ENCODE measurements around the gene ZNRF2. TPM values are rescaled to one million over a fixed set of nuclear protein-coding genes. Genes with fewer than 3 reads are reported as not detected.

The ZNRF2 gene
- total and polyA plus RNA-seq, 9 donors, result 3.0 to 24.8 (median 11.5) TPM

GRCh38 chr7:30255064-30255769, 29.2 kb upstream of the ZNRF2 start:
- Histone ChIP-seq H3K9me3 (no peaks in the 10 kb centered on the region), H3K27me3 (no peaks in the 10 kb centered on the region), H3K27ac (no peak overlapping the region), H3K4me1 (ENCODE audit: insufficient read depth) (peaks cover 4% of the 10 kb centered on the region), H3K4me3 (no peak overlapping the region), H3K36me3 (no peaks in the 10 kb centered on the region)
- 80 to 86% (median 80%) methylated on average over 4 of the region's 4 CpGs for WGBS, 3 donors
- intact Hi-C loops (cut with DNase I), result no loop called here
- DNase-seq, result no peak
- TF ChIP-seq POLR2A (IDR thresholded peaks at IDR 0.05), result no peak
- TF ChIP-seq EP300 (IDR thresholded peaks at IDR 0.05), result no peak
- no peak for TF ChIP-seq CTCF (IDR thresholded peaks at IDR 0.05)

- intact Hi-C loops (cut with DNase I), result no loop called here
- Histone ChIP-seq H3K4me3 (no peak overlapping the region), H3K27me3 (no peaks in the 10 kb centered on the region), H3K36me3 (no peaks in the 10 kb centered on the region), H3K27ac (no peak overlapping the region), H3K9me3 (no peaks in the 10 kb centered on the region), H3K4me1 (ENCODE audit: insufficient read depth) (peaks cover 4% of the 10 kb centered on the region)
- 93 to 98% (median 97%) methylated on average over 10 of the region's 10 CpGs for WGBS, 3 donors
- TF ChIP-seq EP300 (IDR thresholded peaks at IDR 0.05) (no peak), CTCF (IDR thresholded peaks at IDR 0.05) (no peak), POLR2A (IDR thresholded peaks at IDR 0.05) (no peak)
- no peak for DNase-seq
These were observed 28.0 kb upstream of the ZNRF2 start for GRCh38 chr7:30256349-30256858.

GRCh38 chr7:30260246-30260768, 24.1 kb upstream of the ZNRF2 start:
- no peak for DNase-seq
- Histone ChIP-seq H3K4me3 (no peak overlapping the region), H3K36me3 (no peaks in the 10 kb centered on the region), H3K4me1 (ENCODE audit: insufficient read depth) (no peaks in the 10 kb centered on the region), H3K27ac (no peak overlapping the region), H3K9me3 (no peaks in the 10 kb centered on the region), H3K27me3 (no peaks in the 10 kb centered on the region)
- 93 to 94% (median 93%) methylated on average over 1 of the region's 1 CpG for WGBS, 3 donors
- TF ChIP-seq EP300 (IDR thresholded peaks at IDR 0.05), result no peak
- TF ChIP-seq CTCF (IDR thresholded peaks at IDR 0.05), result no peak
- no peak for TF ChIP-seq POLR2A (IDR thresholded peaks at IDR 0.05)
- intact Hi-C loops (cut with DNase I), result no loop called here

- H3K9me3 ChIP-seq, result no peaks in the 10 kb centered on the region
- intact Hi-C loops (cut with DNase I), result no loop called here
- H3K36me3 ChIP-seq, result no peaks in the 10 kb centered on the region
- no peak overlapping the region for H3K27ac ChIP-seq
- DNase-seq, result no peak
- no peaks in the 10 kb centered on the region for H3K27me3 ChIP-seq
- TF ChIP-seq POLR2A (IDR thresholded peaks at IDR 0.05), result no peak
- TF ChIP-seq EP300 (IDR thresholded peaks at IDR 0.05), result no peak
- no peak for TF ChIP-seq CTCF (IDR thresholded peaks at IDR 0.05)
- 24 to 30% (median 29%) methylated on average over 4 of the region's 4 CpGs for WGBS, 3 donors
- H3K4me1 ChIP-seq (ENCODE audit: insufficient read depth), result no peaks in the 10 kb centered on the region
- H3K4me3 ChIP-seq, result no peak overlapping the region
These were observed 21.2 kb upstream of the ZNRF2 start for GRCh38 chr7:30263090-30263710.

Measured in ovary (tissue), 9 donors.